NT2/D1 (cell line): ENCODE measurements around the gene MCF2L.
"Not testable (repeated sequence)": the region's sequence is repeated elsewhere in the genome, so short reads cannot be mapped to it uniquely, and the experiment has no call there.

Experiments
- DNase-seq: peaks from one replicate; pipeline ENCODE4 v3.0.0-alpha.2; 2011; ENCODE audit warnings: low read depth, low spot score
- H3K27me3 ChIP-seq: 2 replicates; pipeline ENCODE4 v1.6.0; 2011; ENCODE audit warnings: mild to moderate bottlenecking; ENCODE audit not compliant: insufficient read length, insufficient read depth
- H3K36me3 ChIP-seq: 2 replicates; pipeline ENCODE4 v1.6.1; 2011; ENCODE audit warnings: mild to moderate bottlenecking, low read length, mixed read lengths; ENCODE audit not compliant: insufficient read depth, insufficient read length
- H3K4me1 ChIP-seq: 2 replicates; pipeline ENCODE4 v1.5.1; 2011; ENCODE audit not compliant: insufficient read depth, insufficient read length
- H3K4me3 ChIP-seq: 2 replicates; pipeline ENCODE4 v1.5.1; 2011; ENCODE audit warnings: low read depth; ENCODE audit not compliant: insufficient read length
- H3K9ac ChIP-seq: 2 replicates; pipeline ENCODE4 v1.6.0; 2011; ENCODE audit warnings: low read depth; ENCODE audit not compliant: insufficient read length
- H3K9me3 ChIP-seq: 2 replicates; pipeline ENCODE4 v1.5.1; 2011; ENCODE audit warnings: mild to moderate bottlenecking, low read length; ENCODE audit not compliant: insufficient read depth
- SUZ12 ChIP-seq: IDR thresholded peaks from 2 replicates; pipeline ENCODE4 v1.6.1; 2011; ENCODE audit not compliant: insufficient read length, insufficient read depth; ENCODE audit errors: extremely low read depth
- YY1 ChIP-seq: IDR thresholded peaks from 2 replicates; pipeline ENCODE4 v1.6.1; 2011; ENCODE audit not compliant: insufficient read length, insufficient read depth
- ZNF274 ChIP-seq: IDR thresholded peaks from 2 replicates; pipeline ENCODE4 v1.6.1; 2011; ENCODE audit warnings: mild to moderate bottlenecking, low read depth, low read length

MCF2L gene

DNA sequence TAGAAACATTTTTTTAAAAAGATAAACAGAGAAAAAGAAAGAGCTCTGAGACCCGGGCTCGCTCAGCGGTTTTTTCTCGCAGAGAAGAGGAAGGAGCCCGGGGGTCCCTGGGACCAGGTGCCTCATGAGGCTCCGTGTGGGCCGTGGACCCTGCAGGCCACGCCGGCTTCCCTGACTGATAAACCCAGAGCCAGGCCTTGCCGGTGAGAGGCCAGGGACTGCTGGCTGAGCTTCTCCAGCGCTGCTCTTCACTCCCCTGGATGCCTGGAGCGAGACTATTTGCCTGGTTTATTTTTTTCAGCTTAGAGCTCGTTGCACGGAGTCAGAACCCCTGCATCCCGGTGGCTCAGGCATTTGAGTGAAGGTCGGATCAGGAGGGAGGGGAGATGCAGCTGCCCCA, 83.2 kb downstream of the MCF2L start:
- Histone ChIP-seq H3K27me3 (no peaks in the 10 kb centered on the region), H3K36me3 (no peaks in the 10 kb centered on the region), H3K9me3 (no peaks in the 10 kb centered on the region; the same call in 1 of the 2 replicates), H3K4me3 (no peak overlapping the region), H3K4me1 (peaks cover 10% of the 10 kb centered on the region), H3K9ac (no peak overlapping the region)
- DNase-seq: no peak
- no peak for TF ChIP-seq ZNF274
- TF ChIP-seq SUZ12: no peak
- TF ChIP-seq YY1: no peak

DNA sequence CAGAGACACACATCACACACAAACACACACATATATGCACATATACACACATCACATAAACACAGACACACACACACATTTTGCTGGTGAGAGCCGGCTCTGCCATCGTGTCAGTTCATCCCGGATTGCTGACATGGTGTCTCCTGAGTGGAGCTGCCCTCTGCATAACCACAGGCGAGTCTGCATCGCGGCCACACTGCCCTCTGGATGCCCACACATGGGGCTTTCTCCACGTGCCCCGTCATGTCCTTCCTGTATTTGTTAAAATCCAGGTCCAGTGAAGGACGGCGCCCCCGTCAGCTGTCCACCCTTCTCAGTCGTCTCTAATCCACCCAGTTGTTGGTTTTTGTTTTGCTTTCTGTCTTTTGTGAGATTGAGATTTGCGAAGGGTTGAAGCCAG, 84.0 kb downstream of the MCF2L start:
- H3K9me3 ChIP-seq: no peaks in the 10 kb centered on the region; the same call in 1 of the 2 replicates
- TF ChIP-seq YY1: no peak
- TF ChIP-seq ZNF274: no peak
- no peak for TF ChIP-seq SUZ12
- no peak overlapping the region for H3K4me3 ChIP-seq
- peaks cover 10% of the 10 kb centered on the region for H3K4me1 ChIP-seq
- no peak overlapping the region for H3K9ac ChIP-seq
- H3K36me3 ChIP-seq: no peaks in the 10 kb centered on the region
- no peaks in the 10 kb centered on the region for H3K27me3 ChIP-seq
- no peak for DNase-seq

DNA sequence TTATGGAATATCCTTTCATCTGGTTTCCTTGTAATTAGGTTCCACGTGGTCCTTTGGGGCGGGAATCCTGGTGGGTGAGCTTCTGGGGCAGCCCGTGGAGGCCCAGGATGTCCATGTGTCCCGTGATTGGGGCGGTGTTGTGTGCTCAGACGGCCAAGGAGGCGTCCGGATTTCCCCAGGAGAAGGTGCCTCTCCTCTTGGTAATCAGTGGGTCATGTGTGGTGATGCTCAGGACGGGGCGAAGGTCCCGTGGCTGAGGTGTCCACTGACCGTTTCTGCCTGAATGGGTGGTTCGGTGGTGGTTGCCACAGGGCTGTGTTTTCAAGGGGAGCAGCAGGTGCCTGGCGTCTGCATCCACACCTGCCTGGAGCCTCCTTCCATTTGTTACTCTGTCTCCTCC, 84.4 kb downstream of the MCF2L start:
- Histone ChIP-seq H3K4me3 (no peak overlapping the region), H3K27me3 (no peaks in the 10 kb centered on the region)
- no peak for DNase-seq

DNA sequence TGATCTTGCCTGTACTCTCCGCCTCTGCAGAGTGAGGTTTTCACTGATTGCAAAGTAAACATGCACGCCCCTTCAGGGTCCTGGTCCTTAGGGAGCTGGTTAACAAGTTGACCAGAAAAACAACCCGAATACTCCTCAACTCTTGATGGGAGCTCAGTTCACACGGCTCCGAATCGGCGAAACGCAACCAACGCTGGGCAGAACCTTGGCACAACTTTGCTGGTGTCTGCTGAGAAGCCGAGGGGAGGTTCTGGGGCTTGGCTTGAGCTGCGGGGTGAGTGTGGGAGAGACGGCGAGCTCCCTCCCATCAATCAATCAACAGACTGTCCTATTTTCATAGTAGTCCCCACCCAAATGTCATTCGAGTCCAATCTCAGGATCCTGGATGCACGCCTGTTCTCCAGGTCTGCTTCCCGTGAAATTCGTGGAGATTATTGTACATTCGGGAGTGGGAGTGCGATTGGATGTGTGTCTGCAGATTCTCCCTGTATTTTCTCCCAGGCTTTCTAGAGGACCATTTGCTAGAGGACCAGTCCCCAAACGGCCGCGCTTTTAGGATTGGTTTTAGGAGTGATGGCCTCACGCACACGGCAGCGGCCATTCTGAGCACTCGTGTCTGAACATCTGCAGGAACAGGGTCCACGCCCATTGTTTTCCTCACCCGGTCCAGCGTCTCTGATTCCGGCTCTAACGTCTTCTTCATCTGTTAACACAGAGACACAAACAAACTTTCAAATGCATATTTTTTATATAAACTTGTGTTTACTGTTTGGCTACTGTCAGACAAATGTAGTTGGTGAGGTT, 85.0 kb downstream of the MCF2L start:
- Histone ChIP-seq H3K4me3 (no peak overlapping the region), H3K27me3 (no peaks in the 10 kb centered on the region), H3K9ac (no peak overlapping the region), H3K36me3 (no peaks in the 10 kb centered on the region), H3K4me1 (peaks cover 10% of the 10 kb centered on the region), H3K9me3 (no peaks in the 10 kb centered on the region; the same call in 1 of the 2 replicates)
- no peak for TF ChIP-seq ZNF274
- no peak for TF ChIP-seq SUZ12
- TF ChIP-seq YY1: no peak
- DNase-seq: no peak

More for the DNA sequence above, 84.4 kb downstream of the MCF2L start:
- H3K9ac ChIP-seq: no peak overlapping the region
- peaks cover 10% of the 10 kb centered on the region for H3K4me1 ChIP-seq
- no peaks in the 10 kb centered on the region; the same call in 1 of the 2 replicates for H3K9me3 ChIP-seq
- H3K36me3 ChIP-seq: no peaks in the 10 kb centered on the region
- TF ChIP-seq YY1 (no peak), ZNF274 (no peak), SUZ12 (no peak)

DNA sequence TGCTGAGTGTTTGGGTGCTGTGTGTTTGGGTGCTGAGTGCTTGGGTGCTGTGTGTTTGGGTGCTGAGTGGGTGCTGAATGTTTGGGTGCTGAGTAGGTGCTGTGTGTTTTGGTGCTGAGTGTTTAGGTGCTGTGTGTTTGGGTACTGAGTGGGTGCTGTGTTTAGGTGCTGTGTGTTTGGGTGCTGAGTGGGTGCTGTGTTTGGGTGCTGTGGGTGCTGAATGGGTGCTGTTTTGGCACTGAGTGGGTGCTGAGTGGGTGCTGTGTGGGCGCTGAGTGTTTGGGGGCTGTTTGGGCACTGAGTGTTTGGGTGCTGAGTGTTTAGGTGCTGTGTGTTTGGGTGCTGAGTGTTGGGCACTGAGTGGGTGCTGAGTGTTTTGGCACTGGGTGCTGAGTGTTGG, 88.1 kb downstream of the MCF2L start:
- TF ChIP-seq ZNF274 (no peak), YY1 (no peak), SUZ12 (no peak)
- H3K27me3 ChIP-seq: no peaks in the 10 kb centered on the region
- H3K9ac ChIP-seq: no peak overlapping the region
- DNase-seq: no peak
- H3K4me3 ChIP-seq: no peak overlapping the region
- H3K4me1 ChIP-seq: peaks cover 12% of the 10 kb centered on the region
- no peaks in the 10 kb centered on the region; the same call in 1 of the 2 replicates for H3K9me3 ChIP-seq
- no peaks in the 10 kb centered on the region for H3K36me3 ChIP-seq

DNA sequence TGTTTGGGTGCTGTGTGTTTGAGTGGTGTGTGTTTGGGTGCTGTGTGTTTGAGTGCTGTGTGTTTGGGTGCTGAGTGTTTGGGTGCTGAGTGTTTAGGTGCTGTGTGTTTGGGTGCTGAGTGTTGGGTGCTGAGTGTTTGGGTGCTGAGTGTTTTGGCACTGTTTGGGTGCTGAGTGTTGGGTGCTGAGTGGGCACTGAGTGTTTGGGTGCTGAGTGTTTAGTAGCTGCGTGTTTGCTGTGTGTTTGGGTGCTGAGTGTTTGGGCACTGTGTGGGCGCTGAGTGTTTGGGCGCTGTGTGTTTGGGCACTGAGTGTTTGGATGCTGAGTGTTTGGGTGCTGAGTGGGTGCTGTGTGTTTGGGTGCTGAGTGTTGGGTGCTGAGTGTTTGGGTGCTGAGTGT, 88.5 kb downstream of the MCF2L start:
- peaks cover 12% of the 10 kb centered on the region for H3K4me1 ChIP-seq
- H3K4me3 ChIP-seq, H3K9me3 ChIP-seq, DNase-seq, H3K9ac ChIP-seq, H3K36me3 ChIP-seq, H3K27me3 ChIP-seq: not testable (repeated sequence)

DNA sequence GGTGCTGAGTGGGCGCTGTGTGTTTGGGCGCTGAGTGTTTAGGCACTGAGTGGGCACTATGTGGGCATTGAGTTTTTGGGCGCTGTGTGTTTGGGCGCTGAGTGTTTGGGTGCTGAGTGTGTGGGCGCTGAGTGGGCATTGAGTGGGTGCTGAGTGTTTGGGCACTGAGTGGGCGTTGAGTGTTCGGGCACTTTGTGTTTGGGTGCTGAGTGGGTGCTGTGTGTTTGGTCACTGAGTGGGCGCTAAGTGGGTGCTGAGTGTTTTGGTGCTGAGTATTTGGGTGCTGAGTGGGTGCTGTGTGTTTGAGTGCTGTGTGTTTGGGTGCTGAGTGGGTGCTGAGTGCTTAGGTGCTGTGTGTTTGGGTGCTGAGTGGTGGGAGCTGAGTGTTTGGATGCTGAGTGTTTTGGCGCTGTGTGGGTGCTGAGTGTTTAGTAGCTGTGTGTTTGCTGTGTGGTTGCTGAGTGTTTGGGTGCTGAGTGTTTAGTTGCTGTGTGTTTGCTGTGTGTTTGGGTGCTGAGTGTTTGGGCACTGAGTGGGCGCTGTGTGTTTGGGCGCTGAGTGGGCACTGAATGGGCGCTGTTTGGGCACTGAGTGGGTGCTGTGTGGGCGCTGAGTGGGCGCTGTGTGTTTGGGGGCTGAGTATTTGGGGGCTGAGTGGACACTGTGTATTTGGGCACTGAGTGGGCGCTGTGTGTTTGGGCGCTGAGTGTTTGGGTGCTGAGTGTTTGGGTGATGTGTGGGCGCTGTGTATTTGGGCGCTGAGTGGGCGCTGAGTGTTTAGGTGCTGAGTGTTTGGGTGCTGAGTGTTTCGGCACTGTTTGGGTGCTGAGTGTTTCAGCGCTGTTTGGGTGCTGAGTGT, 89.3 kb downstream of the MCF2L start:
- Histone ChIP-seq H3K27me3 (peaks cover 4% of the 10 kb centered on the region), H3K36me3 (no peaks in the 10 kb centered on the region), H3K4me1 (peaks cover 12% of the 10 kb centered on the region), H3K9me3 (no peaks in the 10 kb centered on the region; the same call in 1 of the 2 replicates), H3K9ac (no peak overlapping the region), H3K4me3 (no peak overlapping the region)
- TF ChIP-seq SUZ12 (no peak), ZNF274 (no peak), YY1 (no peak)
- no peak for DNase-seq
